NCI-H2227 (cell line): ENCODE results near the gene MRPL51.

Experiments used
- DNase-seq: peaks from one replicate; lab custom pipeline; 2025; ENCODE audit not compliant: unreplicated experiment; lab: John Stamatoyannopoulos, UW

The MRPL51 gene

GRCh38 chr12:6462234-6462995 is 30.6 kb downstream of the MRPL51 start:
- DNase-seq = no peak

- no peak for DNase-seq
Observed at GRCh38 chr12:6461401-6462233, 31.4 kb downstream of the MRPL51 start.

- no peak for DNase-seq
Observed at GRCh38 chr12:6460751-6461371, 32.2 kb downstream of the MRPL51 start.

GRCh38 chr12:6459004-6459337 is 34.1 kb downstream of the MRPL51 start:
- no peak for DNase-seq

- DNase-seq = no peak
Observed at GRCh38 chr12:6458281-6459003, 34.6 kb downstream of the MRPL51 start.

GRCh38 chr12:6457220-6457945 is 35.7 kb downstream of the MRPL51 start:
- no peak for DNase-seq

GRCh38 chr12:6452944-6453630 is 40.0 kb downstream of the MRPL51 start:
- no peak for DNase-seq

GRCh38 chr12:6452245-6452943 is 40.7 kb downstream of the MRPL51 start:
- DNase-seq = no peak

- DNase-seq = peak; percentile 83
Observed at GRCh38 chr12:6451348-6452244, 41.5 kb downstream of the MRPL51 start, which contains the start of gene TAPBPL. Gene TAPBPL, plus strand, starts transcription at chr12:6452042. Its CDS starts 207 bp downstream, at chr12:6452249.

GRCh38 chr12:6450869-6451347 is 42.2 kb downstream of the MRPL51 start:
- peak; percentile 66 for DNase-seq

GRCh38 chr12:6450091-6450868 is 42.8 kb downstream of the MRPL51 start:
- no peak for DNase-seq

- DNase-seq = no peak
Observed at GRCh38 chr12:6444704-6445688, 48.1 kb downstream of the MRPL51 start, which contains the start of gene CD27. Gene CD27, plus strand, starts transcription at chr12:6444955. Its CDS starts 141 bp downstream, at chr12:6445096.

- DNase-seq = no peak
Observed at GRCh38 chr12:6444031-6444430, 49.0 kb downstream of the MRPL51 start.

- DNase-seq = no peak
Observed at GRCh38 chr12:6443361-6443983, 49.6 kb downstream of the MRPL51 start.

- no peak for DNase-seq
Observed at GRCh38 chr12:6442836-6443235, 50.2 kb downstream of the MRPL51 start.
